B cell (primary cell): Measurements from ENCODE around the gene NUSAP1. TPM values are rescaled to one million over a fixed set of nuclear protein-coding genes. Genes with fewer than 3 reads are reported as not detected.

Source experiments
- ATAC-seq: fragments of 200-7000 bp; cut with Tn5 transposase; one replicate; pipeline ENCODE4 v1.10.0; 2021; ENCODE audit warnings: low read depth, mild to moderate bottlenecking, moderate number of reproducible peaks, moderate library complexity
- CTCF ChIA-PET: fragments of 350-600 bp; sonication (Branson Sonifier 250); formaldehyde crosslinking; loops from one replicate; lab custom pipeline; 2021; ENCODE audit warnings: antibody characterized with exemption, inconsistent platforms; lab: Charles Lee
- POLR2A ChIA-PET: fragments of 350-600 bp; sonication (Branson Sonifier 250); formaldehyde crosslinking; loops from one replicate; lab custom pipeline; 2021; ENCODE audit warnings: antibody characterized with exemption; lab: Charles Lee
- DNase-seq: peaks from one replicate; pipeline ENCODE4 v3.0.0; 2013
- H2AFZ ChIP-seq: 2 replicates; pipeline ENCODE4 v1.6.1; 2012; ENCODE audit warnings: mild to moderate bottlenecking, low read depth, low read length; ENCODE audit not compliant: insufficient read depth, poor library complexity, severe bottlenecking
- H3K27ac ChIP-seq, 2 donors: 1 replicate in 1 of 2; 2 replicates in 1 of 2; pipeline ENCODE4 v1.5.1; 2012 to 2013; ENCODE audit warnings: low read length in 2 of 2, mild to moderate bottlenecking in 2 of 2, moderate library complexity in 1 of 2
- H3K27me3 ChIP-seq, 4 experiments: fragments of 200-600 bp in 1 of 4; sonication (generic) in 1 of 4; replicated peaks in 1 of 4; 1 replicate in 2 of 4; 2 replicates in 2 of 4; pipeline versions ENCODE4 v1.6.1 to v1.7.0; 2013 to 2016; ENCODE audit warnings: low read length in 3 of 4, mild to moderate bottlenecking in 2 of 4, mixed read lengths in 1 of 4, moderate library complexity in 1 of 4; ENCODE audit not compliant: insufficient read depth in 4 of 4, control insufficient read depth in 3 of 4; ENCODE audit errors: control extremely low read depth in 1 of 4
- H3K36me3 ChIP-seq, 2 experiments: replicated peaks in 1 of 2; 1 replicate in 1 of 2; 2 replicates in 1 of 2; pipeline versions ENCODE4 v1.6.1 to v1.7.1; 2013; ENCODE audit warnings: low read length in 1 of 2; ENCODE audit not compliant: insufficient read depth in 2 of 2, control insufficient read depth in 1 of 2; ENCODE audit errors: control extremely low read depth in 1 of 2, extremely low read depth in 1 of 2
- H3K4me1 ChIP-seq, 2 donors: fragments of 200-600 bp in 1 of 2; sonication (generic) in 1 of 2; 1 replicate in 1 of 2; 2 replicates in 1 of 2; pipeline versions ENCODE4 v1.5.1 to v1.6.1; 2013 to 2017; ENCODE audit warnings: low read length in 2 of 2; ENCODE audit not compliant: control insufficient read depth in 2 of 2, insufficient read depth in 2 of 2
- H3K4me2 ChIP-seq: replicated peaks from 2 replicates; pipeline ENCODE3; 2012; ENCODE audit warnings: mild to moderate bottlenecking, low read depth, low read length; ENCODE audit not compliant: poor library complexity, severe bottlenecking
- H3K4me3 ChIP-seq, 5 experiments: fragments of 200-600 bp in 1 of 5; sonication (generic) in 1 of 5; 1 replicate in 3 of 5; 2 replicates in 2 of 5; pipeline versions ENCODE4 v1.5.1 to v1.7.0; 2011 to 2016; ENCODE audit warnings: low read length in 4 of 5, mild to moderate bottlenecking in 4 of 5, low read depth in 2 of 5, control low read depth in 1 of 5, moderate library complexity in 1 of 5; ENCODE audit not compliant: insufficient read depth in 1 of 5; ENCODE audit errors: control extremely low read depth in 1 of 5, extremely low read depth in 1 of 5
- H3K79me2 ChIP-seq: fragments of 200-600 bp; sonication (generic); one replicate; pipeline ENCODE4 v1.6.0; 2016; ENCODE audit warnings: low read length; ENCODE audit not compliant: control insufficient read depth, insufficient read depth
- H3K9ac ChIP-seq: fragments of 200-600 bp; sonication (generic); 2 replicates; pipeline ENCODE4 v1.6.1; 2017; ENCODE audit warnings: mild to moderate bottlenecking, low read length, moderate library complexity
- H3K9me3 ChIP-seq, 3 donors: one replicate each; pipeline versions ENCODE4 v1.6.1 to v1.7.1; 2013; ENCODE audit warnings: low read length in 2 of 3; ENCODE audit not compliant: control insufficient read depth in 2 of 3, insufficient read depth in 1 of 3; ENCODE audit errors: control extremely low read depth in 1 of 3
- H4K20me1 ChIP-seq: 2 replicates; pipeline ENCODE4 v1.6.0; 2012; ENCODE audit warnings: mild to moderate bottlenecking, low read length; ENCODE audit not compliant: insufficient read depth, control insufficient read depth, poor library complexity, severe bottlenecking
- H3K27ac Mint-ChIP-seq: one replicate; pipeline ENCODE4 v1.8.0; 2021; ENCODE audit warnings: mixed read lengths
- H3K27me3 Mint-ChIP-seq: one replicate; pipeline ENCODE4 v1.8.0; 2021; ENCODE audit warnings: mixed read lengths
- H3K4me1 Mint-ChIP-seq: one replicate; pipeline ENCODE4 v1.8.0; 2021; ENCODE audit warnings: mixed read lengths
- H3K4me3 Mint-ChIP-seq: one replicate; pipeline ENCODE4 v1.8.0; 2021; ENCODE audit warnings: mixed read lengths
- H3K9me3 Mint-ChIP-seq: one replicate; pipeline ENCODE4 v1.8.0; 2022; ENCODE audit warnings: mixed read lengths; ENCODE audit not compliant: insufficient read depth
- EZH2 ChIP-seq: IDR thresholded peaks from 2 replicates; pipeline ENCODE4 v1.6.1; 2012; ENCODE audit warnings: borderline replicate concordance, low read depth, mild to moderate bottlenecking, moderate library complexity, low read length; ENCODE audit not compliant: insufficient read depth, poor library complexity, severe bottlenecking
- WGBS: methylation state at CpG from one replicate; pipeline ENCODE4 v1.1.5; 2013; ENCODE audit warnings: missing lambda C conversion rate; ENCODE audit not compliant: insufficient coverage; 5-methylcytosine and 5-hydroxymethylcytosine counted together
- intact Hi-C: fragments of 100-400 bp; cut with micrococcal nuclease; formaldehyde crosslinking; loops from one replicate; pipeline ENCODE4 v1.10.0; 2022
- polyA plus RNA-seq: library from polyadenylated mRNA; depleted of rRNA; stranded (reverse); fragments of >200 nt; gene quantifications from 2 replicates; pipeline ENCODE4 v1.2.3, GENCODE V29; 2012
- total RNA-seq, 2 donors: library from RNA; stranded (reverse); fragments of 120-200 nt in 1 of 2; gene quantifications; 1 replicate in 1 of 2; 2 replicates in 1 of 2; pipeline versions ENCODE4 v1.2.3 to v1.2.4, GENCODE V29; 2013 to 2022
- TF ChIP-seq, protein P1 (sequence below): fragments of 200-600 bp; IDR thresholded peaks from one replicate; pipeline ENCODE4 v1.8.0; 2022; ENCODE audit warnings: antibody characterized with exemption, mild to moderate bottlenecking

NUSAP1 gene
- total and polyA plus RNA-seq, 2 donors (not counting 1 experiment from before 2014, with no cell fraction given), result 5.4 to 8.3 TPM

- TF ChIP-seq EZH2, result no peak
- TF ChIP-seq, protein P1, sequence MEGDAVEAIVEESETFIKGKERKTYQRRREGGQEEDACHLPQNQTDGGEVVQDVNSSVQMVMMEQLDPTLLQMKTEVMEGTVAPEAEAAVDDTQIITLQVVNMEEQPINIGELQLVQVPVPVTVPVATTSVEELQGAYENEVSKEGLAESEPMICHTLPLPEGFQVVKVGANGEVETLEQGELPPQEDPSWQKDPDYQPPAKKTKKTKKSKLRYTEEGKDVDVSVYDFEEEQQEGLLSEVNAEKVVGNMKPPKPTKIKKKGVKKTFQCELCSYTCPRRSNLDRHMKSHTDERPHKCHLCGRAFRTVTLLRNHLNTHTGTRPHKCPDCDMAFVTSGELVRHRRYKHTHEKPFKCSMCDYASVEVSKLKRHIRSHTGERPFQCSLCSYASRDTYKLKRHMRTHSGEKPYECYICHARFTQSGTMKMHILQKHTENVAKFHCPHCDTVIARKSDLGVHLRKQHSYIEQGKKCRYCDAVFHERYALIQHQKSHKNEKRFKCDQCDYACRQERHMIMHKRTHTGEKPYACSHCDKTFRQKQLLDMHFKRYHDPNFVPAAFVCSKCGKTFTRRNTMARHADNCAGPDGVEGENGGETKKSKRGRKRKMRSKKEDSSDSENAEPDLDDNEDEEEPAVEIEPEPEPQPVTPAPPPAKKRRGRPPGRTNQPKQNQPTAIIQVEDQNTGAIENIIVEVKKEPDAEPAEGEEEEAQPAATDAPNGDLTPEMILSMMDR, result no peak
- intact Hi-C loops, result no loop called here
- H3K9me3 ChIP-seq, result no peaks in the 10 kb centered on the region
- H3K4me2 ChIP-seq, result no peak overlapping the region
- CTCF ChIA-PET, result no interaction called here
- no peak overlapping the region for H2AFZ ChIP-seq
- H3K27ac ChIP-seq, result no peak overlapping the region
- POLR2A ChIA-PET, result no interaction called here
- WGBS, result 90% methylated on average over 2 of the region's 2 CpGs
- peaks cover 2% of the 10 kb centered on the region for H3K79me2 ChIP-seq
- ATAC-seq (no peak), DNase-seq (no peak)
- no peaks in the 10 kb centered on the region for H4K20me1 ChIP-seq
- peaks cover 7% of the 10 kb centered on the region for H3K4me1 Mint-ChIP-seq
- H3K9ac ChIP-seq, result no peak overlapping the region
- H3K36me3 ChIP-seq, result no peaks in the 10 kb centered on the region
- H3K9me3 Mint-ChIP-seq, result no peaks in the 10 kb centered on the region
- H3K4me3 Mint-ChIP-seq, result no peak overlapping the region
- no peak overlapping the region for H3K4me3 ChIP-seq
- H3K27me3 Mint-ChIP-seq, result no peaks in the 10 kb centered on the region
- peaks cover 0 to 3% of the 10 kb centered on the region in 2 donors for H3K4me1 ChIP-seq
- no peak overlapping the region for H3K27ac Mint-ChIP-seq
- no peaks in the 10 kb centered on the region for H3K27me3 ChIP-seq
These were observed 75.6 kb downstream of the NUSAP1 start for GRCh38 chr15:41408234-41408641.

GRCh38 chr15:41411031-41411430 lies 78.3 kb downstream of the NUSAP1 start:
- Histone ChIP-seq H3K4me2 (no peak overlapping the region), H3K9me3 (no peaks in the 10 kb centered on the region), H3K4me3 (no peak overlapping the region), H2AFZ (no peak overlapping the region), H3K27ac (no peak overlapping the region), H3K4me1 (peaks cover under 1 to 9% of the 10 kb centered on the region in 2 donors), H3K27me3 (no peaks in the 10 kb centered on the region), H3K79me2 (peaks cover 11% of the 10 kb centered on the region), H3K36me3 (no peaks in the 10 kb centered on the region), H4K20me1 (no peaks in the 10 kb centered on the region), H3K9ac (no peak overlapping the region)
- intact Hi-C loops, result loop anchor here (10.0 kb wide), 1 partner anchor 506 kb away; no protein-coding TSS in a partner anchor
- TF ChIP-seq, protein P1, result no peak
- TF ChIP-seq EZH2, result no peak
- ATAC-seq (no peak), DNase-seq (no peak)
- ChIA-PET CTCF (no interaction called here), POLR2A (no interaction called here)
- WGBS, result no CpG with 5 or more reads among the region's 2 CpGs
- Mint-ChIP-seq H3K9me3 (no peaks in the 10 kb centered on the region), H3K27ac (no peak overlapping the region), H3K4me3 (no peak overlapping the region), H3K27me3 (no peaks in the 10 kb centered on the region), H3K4me1 (peaks cover 4% of the 10 kb centered on the region)
